CD14-positive monocyte (primary cell): ENCODE results near the gene EXOSC5. TPM values are rescaled to one million over a fixed set of nuclear protein-coding genes. Genes with fewer than 3 reads are reported as not detected.
"Not testable (repeated sequence)": the region's sequence is repeated elsewhere in the genome, so short reads cannot be mapped to it uniquely, and the experiment has no call there.

Source experiments
- DNase-seq, 3 donors: peaks; one replicate each; pipeline ENCODE4 v3.0.0-alpha.2; 2011 to 2022
- H2AFZ ChIP-seq: 2 replicates; pipeline ENCODE4 v1.6.0; 2012; ENCODE audit warnings: mild to moderate bottlenecking, low read depth, low read length, inconsistent platforms; ENCODE audit not compliant: insufficient read depth, poor library complexity, severe bottlenecking
- H3K27ac ChIP-seq, 2 donors: 1 replicate in 1 of 2; 2 replicates in 1 of 2; pipeline ENCODE4 v1.5.1; 2012 to 2013; ENCODE audit warnings: low read length in 2 of 2, control low read depth in 1 of 2, inconsistent platforms in 1 of 2, low read depth in 1 of 2, mild to moderate bottlenecking in 1 of 2
- H3K27me3 ChIP-seq, 2 donors: one replicate each; pipeline versions ENCODE4 v1.6.0 to v1.6.1; 2011 to 2013; ENCODE audit warnings: low read length in 2 of 2; ENCODE audit not compliant: control insufficient read depth in 2 of 2, insufficient read depth in 2 of 2
- H3K36me3 ChIP-seq, 2 donors: replicated peaks in 1 of 2; 1 replicate in 1 of 2; 2 replicates in 1 of 2; pipeline versions ENCODE4 v1.5.1 to v1.6.1; 2012 to 2013; ENCODE audit warnings: low read length in 2 of 2, control low read depth in 1 of 2, inconsistent platforms in 1 of 2, mild to moderate bottlenecking in 1 of 2; ENCODE audit not compliant: insufficient read depth in 2 of 2, control insufficient read depth in 1 of 2
- H3K4me1 ChIP-seq, 2 donors: 1 replicate in 1 of 2; 2 replicates in 1 of 2; pipeline versions ENCODE4 v1.5.1 to v1.6.1; 2012 to 2013; ENCODE audit warnings: low read length in 2 of 2, control low read depth in 1 of 2, inconsistent platforms in 1 of 2, mild to moderate bottlenecking in 1 of 2, moderate library complexity in 1 of 2; ENCODE audit not compliant: insufficient read depth in 2 of 2, control insufficient read depth in 1 of 2
- H3K4me2 ChIP-seq: replicated peaks from 2 replicates; pipeline ENCODE3; 2012; ENCODE audit warnings: low read length, moderate library complexity, mild to moderate bottlenecking; ENCODE audit not compliant: poor library complexity, severe bottlenecking; ENCODE audit errors: extremely low read depth
- H3K4me3 ChIP-seq, 3 experiments: fragments of 200-600 bp in 1 of 3; sonication (generic) in 1 of 3; replicated peaks in 1 of 3; 1 replicate in 2 of 3; 2 replicates in 1 of 3; pipeline ENCODE4 v1.5.1; 2011 to 2013; ENCODE audit warnings: low read length in 3 of 3, mild to moderate bottlenecking in 3 of 3, control low read depth in 2 of 3, low read depth in 2 of 3, inconsistent platforms in 1 of 3, moderate library complexity in 1 of 3
- H3K79me2 ChIP-seq: 2 replicates; pipeline ENCODE4 v1.6.0; 2012; ENCODE audit warnings: mild to moderate bottlenecking, control low read depth, inconsistent platforms, low read length, moderate library complexity; ENCODE audit not compliant: insufficient read depth
- H3K9ac ChIP-seq: 2 replicates; pipeline ENCODE4 v1.6.0; 2017; ENCODE audit warnings: low read length, mild to moderate bottlenecking; ENCODE audit not compliant: insufficient read depth, poor library complexity, severe bottlenecking
- H3K9me3 ChIP-seq, 2 donors: replicated peaks in 1 of 2; 1 replicate in 1 of 2; 2 replicates in 1 of 2; pipeline versions ENCODE4 v1.5.1 to v1.6.1; 2012 to 2013; ENCODE audit warnings: low read length in 2 of 2, control low read depth in 1 of 2; ENCODE audit not compliant: control insufficient read depth in 1 of 2, insufficient read depth in 1 of 2
- H4K20me1 ChIP-seq: 2 replicates; pipeline ENCODE4 v1.6.0; 2012; ENCODE audit warnings: mild to moderate bottlenecking, low read length, control low read depth, moderate library complexity; ENCODE audit not compliant: insufficient read depth
- H3K27ac Mint-ChIP-seq, 7 donors: one replicate each; pipeline ENCODE4 v1.8.0; 2020; ENCODE audit warnings: mild to moderate bottlenecking in 7 of 7, mixed read lengths in 7 of 7, moderate library complexity in 6 of 7, inconsistent platforms in 2 of 7
- H3K27me3 Mint-ChIP-seq, 3 donors: one replicate each; pipeline ENCODE4 v1.8.0; 2021 to 2022; ENCODE audit warnings: low read depth in 3 of 3, mild to moderate bottlenecking in 3 of 3, mixed read lengths in 3 of 3, moderate library complexity in 3 of 3, inconsistent platforms in 1 of 3
- H3K36me3 Mint-ChIP-seq, 2 donors: one replicate each; pipeline ENCODE4 v1.8.0; 2020; ENCODE audit warnings: mixed read lengths in 2 of 2, inconsistent platforms in 1 of 2, mild to moderate bottlenecking in 1 of 2
- H3K4me1 Mint-ChIP-seq: one replicate; pipeline ENCODE4 v1.8.0; 2020; ENCODE audit warnings: mild to moderate bottlenecking, mixed read lengths
- H3K4me3 Mint-ChIP-seq, 2 donors: one replicate each; pipeline ENCODE4 v1.8.0; 2020; ENCODE audit warnings: mild to moderate bottlenecking in 2 of 2, mixed read lengths in 2 of 2, moderate library complexity in 1 of 2
- H3K9me3 Mint-ChIP-seq, 7 donors: one replicate each; pipeline ENCODE4 v1.8.0; 2020 to 2022; ENCODE audit warnings: mixed read lengths in 7 of 7, mild to moderate bottlenecking in 6 of 7, moderate library complexity in 6 of 7, inconsistent platforms in 2 of 7
- WGBS: methylation state at CpG from one replicate; pipeline ENCODE4 v1.1.5; 2013; ENCODE audit warnings: missing lambda C conversion rate; ENCODE audit not compliant: insufficient coverage; 5-methylcytosine and 5-hydroxymethylcytosine counted together
- intact Hi-C, 2 donors: fragments of 100-400 bp; cut with micrococcal nuclease; formaldehyde crosslinking; loops; one replicate each; pipeline versions ENCODE4 v1.15.0 to v1.15.1; 2023
- polyA plus RNA-seq, 3 donors: library from polyadenylated mRNA; depleted of rRNA in 1 of 3; unstranded in 2 of 3; stranded (reverse) in 1 of 3; fragments of 300-500 nt in 2 of 3; fragments of >200 nt in 1 of 3; fragmentation: Illumina TruSeq in 2 of 3; gene quantifications; 1 replicate in 2 of 3; 2 replicates in 1 of 3; pipeline ENCODE4 v1.2.3, GENCODE V29; 2012 to 2021
- TF ChIP-seq, protein P1 (sequence below): fragments of 200-600 bp; IDR thresholded peaks from one replicate; pipeline ENCODE4 v1.8.0; 2022; ENCODE audit warnings: antibody characterized with exemption, mild to moderate bottlenecking

The EXOSC5 gene
- polyA plus RNA-seq, 3 donors: 24.0 to 58.7 (median 40.5) TPM

DNA sequence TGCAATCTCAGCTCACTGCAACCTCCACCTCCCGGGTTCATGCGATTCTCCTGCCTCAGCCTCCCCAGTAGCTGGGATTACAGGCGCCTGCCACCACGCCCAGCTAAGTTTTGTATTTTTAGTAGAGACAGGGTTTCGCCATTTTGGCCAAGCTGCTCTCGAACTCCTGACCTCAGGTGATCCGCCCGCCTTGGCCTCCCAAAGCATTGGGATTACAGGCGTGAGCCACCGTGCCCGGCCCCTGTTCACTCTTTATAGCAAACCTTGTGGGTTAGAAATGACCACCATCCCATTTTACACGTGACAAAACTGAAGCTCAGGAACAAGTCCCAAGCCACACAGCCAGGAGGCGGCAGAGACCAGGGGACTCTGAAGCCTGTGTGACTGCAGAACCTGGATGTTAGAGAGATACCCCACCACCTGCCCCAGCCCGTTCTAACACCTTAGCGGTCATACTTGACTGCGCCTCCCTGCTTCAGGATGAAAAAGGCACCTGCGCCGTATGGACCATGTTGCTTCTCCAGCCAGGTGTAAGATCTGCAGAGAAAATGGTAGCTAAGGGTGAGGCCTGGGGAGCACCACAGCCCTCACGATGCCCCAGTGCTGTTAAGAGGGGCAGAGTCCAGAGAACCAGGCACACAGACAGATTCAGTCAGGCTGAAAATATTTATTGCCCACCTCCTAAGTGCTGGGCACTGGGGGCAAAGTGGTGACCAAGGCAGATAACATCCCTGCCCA, 38.9 kb upstream of the EXOSC5 start:
- H3K4me3 Mint-ChIP-seq: no peak overlapping the region

DNA sequence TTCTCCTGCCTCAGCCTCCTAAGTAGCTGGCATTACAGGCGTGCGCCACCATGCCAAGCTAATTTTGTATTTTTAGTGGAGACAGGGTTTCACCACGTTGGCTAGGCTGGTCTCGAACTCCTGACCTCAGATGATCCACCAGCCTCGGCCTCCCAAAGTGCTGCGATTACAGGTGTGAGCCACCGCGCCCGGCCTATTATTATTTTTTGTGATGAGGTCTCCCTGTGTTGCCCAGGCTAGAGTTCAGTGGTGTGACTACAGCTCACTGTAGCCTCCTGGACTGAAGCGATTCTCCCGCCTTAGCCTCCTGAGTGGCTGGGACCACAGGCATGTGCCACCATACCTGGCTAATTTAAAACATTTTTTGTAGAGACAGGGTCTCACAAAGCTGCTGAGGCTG, 38.2 kb upstream of the EXOSC5 start:
- Histone ChIP-seq H3K36me3 (peaks cover 12 to 42% of the 10 kb centered on the region in 2 donors), H3K4me1 (peaks cover 31 to 39% of the 10 kb centered on the region in 2 donors), H3K79me2 (peaks cover 38% of the 10 kb centered on the region)
- H3K27me3 ChIP-seq, H4K20me1 ChIP-seq, H3K9ac ChIP-seq, H3K27ac ChIP-seq, H3K27me3 Mint-ChIP-seq, H3K9me3 ChIP-seq, H2AFZ ChIP-seq, H3K4me3 Mint-ChIP-seq, DNase-seq, H3K4me2 ChIP-seq, H3K9me3 Mint-ChIP-seq, H3K4me3 ChIP-seq: not testable (repeated sequence)
- 89% methylated on average over 5 of the region's 11 CpGs for WGBS
- peaks cover 40 to 59% of the 10 kb centered on the region in 2 donors for H3K36me3 Mint-ChIP-seq
- intact Hi-C loops: loop anchor here in 1 of 2 donors (5.0 to 10.0 kb wide), 2 partner anchors 83 to 171 kb away; partner anchors contain the start of genes HNRNPUL1 and TGFB1
- peak overlapping the region in 2 of 7 donors; percentile 5 to 54 for H3K27ac Mint-ChIP-seq
- H3K4me1 Mint-ChIP-seq: peaks cover 36% of the 10 kb centered on the region

More for the DNA sequence above, 38.9 kb upstream of the EXOSC5 start:
- TF ChIP-seq, protein P1, sequence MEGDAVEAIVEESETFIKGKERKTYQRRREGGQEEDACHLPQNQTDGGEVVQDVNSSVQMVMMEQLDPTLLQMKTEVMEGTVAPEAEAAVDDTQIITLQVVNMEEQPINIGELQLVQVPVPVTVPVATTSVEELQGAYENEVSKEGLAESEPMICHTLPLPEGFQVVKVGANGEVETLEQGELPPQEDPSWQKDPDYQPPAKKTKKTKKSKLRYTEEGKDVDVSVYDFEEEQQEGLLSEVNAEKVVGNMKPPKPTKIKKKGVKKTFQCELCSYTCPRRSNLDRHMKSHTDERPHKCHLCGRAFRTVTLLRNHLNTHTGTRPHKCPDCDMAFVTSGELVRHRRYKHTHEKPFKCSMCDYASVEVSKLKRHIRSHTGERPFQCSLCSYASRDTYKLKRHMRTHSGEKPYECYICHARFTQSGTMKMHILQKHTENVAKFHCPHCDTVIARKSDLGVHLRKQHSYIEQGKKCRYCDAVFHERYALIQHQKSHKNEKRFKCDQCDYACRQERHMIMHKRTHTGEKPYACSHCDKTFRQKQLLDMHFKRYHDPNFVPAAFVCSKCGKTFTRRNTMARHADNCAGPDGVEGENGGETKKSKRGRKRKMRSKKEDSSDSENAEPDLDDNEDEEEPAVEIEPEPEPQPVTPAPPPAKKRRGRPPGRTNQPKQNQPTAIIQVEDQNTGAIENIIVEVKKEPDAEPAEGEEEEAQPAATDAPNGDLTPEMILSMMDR: no peak
- intact Hi-C loops: loop anchor here in 1 of 2 donors (5.0 to 10.0 kb wide), 2 partner anchors 84 to 171 kb away; partner anchors contain the start of genes HNRNPUL1 and TGFB1
- Mint-ChIP-seq H3K27ac (no peak overlapping the region), H3K9me3 (no peaks in the 10 kb centered on the region), H3K4me1 (peaks cover 34% of the 10 kb centered on the region), H3K36me3 (peaks cover 40 to 55% of the 10 kb centered on the region in 2 donors), H3K27me3 (peaks cover 0 to 2% (median 0%) of the 10 kb centered on the region in 3 donors)
- Histone ChIP-seq H3K79me2 (peaks cover 38% of the 10 kb centered on the region), H3K4me3 (no peak overlapping the region), H2AFZ (no peak overlapping the region), H3K9ac (no peak overlapping the region), H3K27ac (no peak overlapping the region), H4K20me1 (peaks cover 5% of the 10 kb centered on the region), H3K27me3 (no peaks in the 10 kb centered on the region), H3K4me2 (no peak overlapping the region), H3K4me1 (peaks cover 29 to 33% of the 10 kb centered on the region in 2 donors), H3K36me3 (peaks cover 12 to 42% of the 10 kb centered on the region in 2 donors), H3K9me3 (no peaks in the 10 kb centered on the region)
- 96% methylated on average over 6 of the region's 19 CpGs for WGBS
- no peak for DNase-seq
